T-helper 22 cell (primary cell): Measurements from ENCODE around the gene SLF1.

Experiments
- DNase-seq: peaks from one replicate; pipeline ENCODE4 v3.0.0-alpha.2; 2020; ENCODE audit warnings: low read depth

Gene SLF1

GRCh38 chr5:94711785-94712184 lies 93.3 kb downstream of the SLF1 start:
- no peak for DNase-seq

GRCh38 chr5:94715768-94716167 lies 97.3 kb downstream of the SLF1 start:
- DNase-seq: no peak

GRCh38 chr5:94725142-94725541 lies 106.7 kb downstream of the SLF1 start:
- no peak for DNase-seq

- DNase-seq: no peak
These were observed 113.0 kb downstream of the SLF1 start for GRCh38 chr5:94731471-94731870.

- no peak for DNase-seq
These were observed 118.0 kb downstream of the SLF1 start for GRCh38 chr5:94736498-94736897.

GRCh38 chr5:94740286-94740685 lies 121.8 kb downstream of the SLF1 start:
- no peak for DNase-seq

- no peak for DNase-seq
These were observed 124.4 kb downstream of the SLF1 start for GRCh38 chr5:94742852-94743251.

GRCh38 chr5:94744906-94745305 lies 126.4 kb downstream of the SLF1 start:
- DNase-seq: no peak

GRCh38 chr5:94745786-94746730 lies 127.6 kb downstream of the SLF1 start:
- DNase-seq: no peak

GRCh38 chr5:94746731-94747124 lies 128.3 kb downstream of the SLF1 start:
- no peak for DNase-seq
